Measurements from ENCODE around the gene STRA6. TPM values are rescaled to one million over a fixed set of nuclear protein-coding genes. Genes with fewer than 3 reads are reported as not detected.

The STRA6 gene
- total and polyA plus RNA-seq, 3 donors from 2014 or later = 4.1 to 14.1 (median 9.3) TPM

- Histone ChIP-seq H3K4me3 (no peak overlapping the region), H3K36me3 (ENCODE audit: low read depth, missing control alignments) (no peaks in the 10 kb centered on the region), H3K27me3 (no peaks in the 10 kb centered on the region), H3K4me1 (no peaks in the 10 kb centered on the region), H3K9me3 (no peaks in the 10 kb centered on the region), H3K27ac (no peak overlapping the region)
- WGBS, 2 donors = 89 to 95% methylated on average over 9 of the region's 9 CpGs
- intact Hi-C loops (cut with DNase I; ENCODE audit: low total_unique reads) = no loop called here
- no peak for DNase-seq
- TF ChIP-seq CTCF (IDR thresholded peaks at IDR 0.05) (no peak), POLR2A (IDR thresholded peaks at IDR 0.05) (no peak)
These were observed 44.4 kb downstream of the STRA6 start for GRCh38 chr15:74157868-74158827.

- WGBS, 2 donors = 50 to 55% methylated on average over 7 of the region's 7 CpGs
These were observed 45.7 kb downstream of the STRA6 start for GRCh38 chr15:74156678-74157411.

GRCh38 chr15:74155766-74156417 lies 46.7 kb downstream of the STRA6 start:
- 67 to 74% methylated on average over 14 of the region's 14 CpGs for WGBS, 2 donors
- Histone ChIP-seq H3K9me3 (no peaks in the 10 kb centered on the region), H3K27me3 (no peaks in the 10 kb centered on the region), H3K36me3 (ENCODE audit: low read depth, missing control alignments) (no peaks in the 10 kb centered on the region), H3K27ac (no peak overlapping the region), H3K4me3 (no peak overlapping the region), H3K4me1 (no peaks in the 10 kb centered on the region)
- no peak for TF ChIP-seq POLR2A (IDR thresholded peaks at IDR 0.05)
- no peak for TF ChIP-seq CTCF (IDR thresholded peaks at IDR 0.05)
- DNase-seq = no peak
- intact Hi-C loops (cut with DNase I; ENCODE audit: low total_unique reads) = no loop called here

More at GRCh38 chr15:74156678-74157411, 45.7 kb downstream of the STRA6 start:
- no peak for DNase-seq
- Histone ChIP-seq H3K36me3 (ENCODE audit: low read depth, missing control alignments) (no peaks in the 10 kb centered on the region), H3K9me3 (no peaks in the 10 kb centered on the region), H3K27ac (no peak overlapping the region), H3K27me3 (no peaks in the 10 kb centered on the region), H3K4me1 (no peaks in the 10 kb centered on the region), H3K4me3 (no peak overlapping the region)
- TF ChIP-seq CTCF (IDR thresholded peaks at IDR 0.05) (no peak), POLR2A (IDR thresholded peaks at IDR 0.05) (no peak)
- intact Hi-C loops (cut with DNase I; ENCODE audit: low total_unique reads) = no loop called here

GRCh38 chr15:74147051-74147450 lies 55.5 kb downstream of the STRA6 start:
- no peaks in the 10 kb centered on the region for H3K9me3 ChIP-seq
- TF ChIP-seq CTCF (IDR thresholded peaks at IDR 0.05) (no peak), POLR2A (IDR thresholded peaks at IDR 0.05) (no peak)
- no peak overlapping the region for H3K27ac ChIP-seq
- H3K36me3 ChIP-seq (ENCODE audit: low read depth, missing control alignments) = no peaks in the 10 kb centered on the region
- H3K4me3 ChIP-seq = no peak overlapping the region
- DNase-seq = no peak
- intact Hi-C loops (cut with DNase I; ENCODE audit: low total_unique reads) = no loop called here
- no peaks in the 10 kb centered on the region for H3K27me3 ChIP-seq
- WGBS, 2 donors = 69 to 74% methylated on average over 2 of the region's 2 CpGs
- H3K4me1 ChIP-seq = no peaks in the 10 kb centered on the region
